Measurements from ENCODE around the gene LRRK1. TPM values are rescaled to one million over a fixed set of nuclear protein-coding genes. Genes with fewer than 3 reads are reported as not detected.
A peak's percentile ranks its signal among the peaks of the same experiment; 100 is the strongest.

LRRK1 gene
- total RNA-seq, 4 donors from 2014 or later, result 52.7 to 107 (median 82.7) TPM

DNA sequence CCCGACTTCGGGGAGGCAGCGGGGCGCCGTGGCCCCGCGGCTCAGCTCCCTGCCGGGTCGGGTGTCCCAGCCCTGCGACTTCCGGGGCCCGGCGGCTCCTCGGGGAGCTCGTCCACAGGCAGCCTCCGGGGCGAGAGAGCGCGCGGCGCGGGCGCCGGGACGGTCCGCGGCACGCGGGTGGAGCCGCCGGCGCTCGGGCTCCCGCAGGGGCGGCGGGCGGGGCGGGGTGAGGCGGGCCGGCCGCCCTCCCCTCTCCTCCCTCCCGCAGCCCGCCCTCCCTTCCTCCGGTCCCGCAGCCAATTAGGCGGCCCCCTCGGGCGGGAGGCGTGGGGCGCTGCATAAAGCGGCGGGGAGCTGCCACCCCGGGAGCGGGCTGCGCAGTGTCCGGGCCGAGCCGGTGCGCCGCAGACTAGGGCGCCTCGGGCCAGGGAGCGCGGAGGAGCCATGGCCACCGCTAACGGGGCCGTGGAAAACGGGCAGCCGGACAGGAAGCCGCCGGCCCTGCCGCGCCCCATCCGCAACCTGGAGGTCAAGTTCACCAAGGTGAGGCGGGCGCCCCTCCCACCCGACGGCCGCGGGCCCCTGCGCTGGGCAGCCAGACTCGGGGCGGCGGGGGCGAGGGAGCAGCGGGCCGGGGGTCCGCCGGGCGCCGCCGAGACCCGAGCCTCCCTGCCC, 39.6 kb upstream of the LRRK1 start, which contains the start of gene ALDH1A3:
Gene ALDH1A3, plus strand, starts transcription at position 368 of the 675 bp plus-strand sequence. Its CDS starts 77 bp downstream, at position 445.
- intact Hi-C loops (cut with DNase I; ENCODE audit: low total_unique reads) (no loop called here), in situ Hi-C loops (cut with MboI; ENCODE audit: low pct_ligation_motif_present in 1 of 4, low pct_unique_long_range_greater_than_20kb in 1 of 4, low sequenced_read_pairs in 3 of 4) (loop anchor here in 1 of 4 donors (10.0 kb wide), 1 partner anchor 255 kb away; no protein-coding TSS in a partner anchor)
- no peaks in the 10 kb centered on the region for H3K36me3 ChIP-seq
- DNase-seq, result peak; percentile 40
- peaks cover 0 to 18% (median 10%) of the 10 kb centered on the region in 4 donors for H3K4me1 ChIP-seq
- H3K4me3 ChIP-seq, result peak within 1 kb of the TSS; percentile 21 to 60 (median 45)
- 7% methylated on average over 39 of the region's 93 CpGs; no CpG with 5 or more reads in 1 of the 2 donors for WGBS, 2 donors (ENCODE audit: low coverage in 1 of 2)
- H3K9me3 ChIP-seq, result no peaks in the 10 kb centered on the region
- H3K27ac ChIP-seq, result peak within 1 kb of the TSS; percentile 30 to 44 (median 39)
- H3K27me3 ChIP-seq, result peaks cover 73% of the 10 kb centered on the region
- TF ChIP-seq, protein P1, sequence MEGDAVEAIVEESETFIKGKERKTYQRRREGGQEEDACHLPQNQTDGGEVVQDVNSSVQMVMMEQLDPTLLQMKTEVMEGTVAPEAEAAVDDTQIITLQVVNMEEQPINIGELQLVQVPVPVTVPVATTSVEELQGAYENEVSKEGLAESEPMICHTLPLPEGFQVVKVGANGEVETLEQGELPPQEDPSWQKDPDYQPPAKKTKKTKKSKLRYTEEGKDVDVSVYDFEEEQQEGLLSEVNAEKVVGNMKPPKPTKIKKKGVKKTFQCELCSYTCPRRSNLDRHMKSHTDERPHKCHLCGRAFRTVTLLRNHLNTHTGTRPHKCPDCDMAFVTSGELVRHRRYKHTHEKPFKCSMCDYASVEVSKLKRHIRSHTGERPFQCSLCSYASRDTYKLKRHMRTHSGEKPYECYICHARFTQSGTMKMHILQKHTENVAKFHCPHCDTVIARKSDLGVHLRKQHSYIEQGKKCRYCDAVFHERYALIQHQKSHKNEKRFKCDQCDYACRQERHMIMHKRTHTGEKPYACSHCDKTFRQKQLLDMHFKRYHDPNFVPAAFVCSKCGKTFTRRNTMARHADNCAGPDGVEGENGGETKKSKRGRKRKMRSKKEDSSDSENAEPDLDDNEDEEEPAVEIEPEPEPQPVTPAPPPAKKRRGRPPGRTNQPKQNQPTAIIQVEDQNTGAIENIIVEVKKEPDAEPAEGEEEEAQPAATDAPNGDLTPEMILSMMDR (IDR thresholded peaks at IDR 0.05), result no peak
- TF ChIP-seq EP300 (IDR thresholded peaks at IDR 0.05; ENCODE audit: low read depth) (no peak), POLR2AphosphoS5 (IDR thresholded peaks at IDR 0.05) (peak; percentile 6 to 63 (median 43)), POLR2A (IDR thresholded peaks at IDR 0.05) (peak; percentile 30)

DNA sequence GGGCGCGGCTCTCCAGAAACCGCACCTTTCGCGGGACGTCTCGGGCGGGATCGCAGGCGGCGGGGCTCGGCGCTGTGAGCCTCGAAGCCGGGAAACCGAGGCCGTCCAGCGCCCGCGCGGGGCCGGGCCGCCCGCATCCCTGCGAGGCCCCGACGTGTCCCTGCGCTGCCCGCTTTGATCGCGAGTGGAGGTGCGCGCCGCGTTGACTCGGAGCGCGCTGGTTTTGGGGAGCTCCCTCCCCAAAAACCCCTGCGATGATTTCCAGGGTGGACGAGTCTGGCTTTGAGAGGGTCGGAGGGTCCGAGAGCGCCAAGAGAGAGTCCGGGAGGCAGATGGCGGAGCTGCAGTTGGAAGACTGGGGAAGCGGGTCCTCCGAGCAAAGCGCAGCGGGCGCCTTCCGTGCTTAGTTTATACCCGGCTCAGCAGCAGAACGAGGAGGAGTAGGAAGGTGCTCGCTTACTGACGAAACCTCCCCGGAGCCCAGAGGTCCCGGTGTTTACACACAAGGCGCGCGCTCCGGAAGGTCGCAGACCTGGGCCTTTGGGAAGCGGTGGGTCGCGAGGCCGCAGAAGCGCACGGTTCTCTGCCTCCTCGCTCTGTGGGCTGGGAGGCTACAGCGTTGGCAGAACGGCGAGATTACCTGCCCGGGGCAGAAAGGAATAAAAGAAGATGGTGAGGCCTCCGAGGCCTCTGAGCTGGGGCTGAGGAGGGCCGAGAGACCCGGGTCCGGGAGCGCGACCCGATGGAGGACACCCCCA, 38.8 kb upstream of the LRRK1 start:
- peaks cover 80% of the 10 kb centered on the region for H3K27me3 ChIP-seq
- WGBS, 2 donors (ENCODE audit: low coverage in 1 of 2), result 30% methylated on average over 55 of the region's 80 CpGs; no CpG with 5 or more reads in 1 of the 2 donors
- no peak for DNase-seq

DNA sequence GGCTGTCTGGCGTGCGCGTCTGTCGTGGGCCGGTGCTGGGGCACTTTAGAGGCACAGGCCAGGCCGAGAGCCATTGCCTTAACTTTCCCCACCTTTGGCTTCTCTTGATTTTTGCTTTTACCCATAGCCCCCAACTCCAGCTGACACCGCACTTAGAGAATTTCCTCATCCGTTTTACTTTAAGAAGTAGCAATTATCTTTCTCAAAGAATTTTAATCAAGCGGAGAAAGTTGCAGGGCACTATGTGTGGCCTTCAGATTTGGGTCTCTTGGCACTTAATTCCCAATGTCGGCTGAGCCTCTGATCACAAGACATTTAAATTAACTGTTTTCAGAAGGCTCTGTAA, 38.3 kb upstream of the LRRK1 start:
- no peak for DNase-seq
- no peaks in the 10 kb centered on the region for H3K9me3 ChIP-seq
- peaks cover 0 to 18% (median 10%) of the 10 kb centered on the region in 4 donors for H3K4me1 ChIP-seq
- peak overlapping the region in 3 of 4 donors; percentile 30 to 44 (median 42) for H3K27ac ChIP-seq
- intact Hi-C loops (cut with DNase I; ENCODE audit: low total_unique reads), result no loop called here
- no peaks in the 10 kb centered on the region for H3K36me3 ChIP-seq
- 65 to 77% methylated on average over 3 to 10 of the region's 10 CpGs for WGBS, 2 donors (ENCODE audit: low coverage in 1 of 2)
- in situ Hi-C loops (cut with MboI; ENCODE audit: low pct_ligation_motif_present in 1 of 4, low pct_unique_long_range_greater_than_20kb in 1 of 4, low sequenced_read_pairs in 3 of 4), result no loop called here
- TF ChIP-seq, protein P1 (IDR thresholded peaks at IDR 0.05), result no peak
- no peak for TF ChIP-seq POLR2AphosphoS5 (IDR thresholded peaks at IDR 0.05)
- TF ChIP-seq EP300 (IDR thresholded peaks at IDR 0.05; ENCODE audit: low read depth), result no peak
- TF ChIP-seq POLR2A (IDR thresholded peaks at IDR 0.05), result no peak
- peaks cover 82% of the 10 kb centered on the region for H3K27me3 ChIP-seq
- peak overlapping the region in 3 of 4 donors; percentile 40 to 60 (median 50) for H3K4me3 ChIP-seq

More for the DNA sequence above, 38.8 kb upstream of the LRRK1 start:
- Histone ChIP-seq H3K27ac (peak overlapping the region; percentile 30 to 44 (median 39)), H3K9me3 (no peaks in the 10 kb centered on the region), H3K4me3 (peak overlapping the region; percentile 21 to 60 (median 45)), H3K36me3 (no peaks in the 10 kb centered on the region), H3K4me1 (peaks cover 0 to 18% (median 10%) of the 10 kb centered on the region in 4 donors)
- in situ Hi-C loops (cut with MboI; ENCODE audit: low pct_ligation_motif_present in 1 of 4, low pct_unique_long_range_greater_than_20kb in 1 of 4, low sequenced_read_pairs in 3 of 4), result no loop called here
- intact Hi-C loops (cut with DNase I; ENCODE audit: low total_unique reads), result no loop called here
- no peak for TF ChIP-seq EP300 (IDR thresholded peaks at IDR 0.05; ENCODE audit: low read depth)
- TF ChIP-seq POLR2A (IDR thresholded peaks at IDR 0.05), result no peak
- no peak for TF ChIP-seq POLR2AphosphoS5 (IDR thresholded peaks at IDR 0.05)
- TF ChIP-seq, protein P1 (IDR thresholded peaks at IDR 0.05), result no peak

Measured in transverse colon (tissue), 4 donors.